K562 (cell line): ENCODE data around the gene DCAF11. TPM values are rescaled to one million over a fixed set of nuclear protein-coding genes. Genes with fewer than 3 reads are reported as not detected.

Source experiments
- HEY1 ChIP-seq: fragments of 250-450 bp; sonication (Bioruptor Pico); IDR thresholded peaks from 2 replicates; pipeline ENCODE4 v1.5.0; 2020; ENCODE audit warnings: mild to moderate bottlenecking, moderate library complexity, borderline replicate concordance
- LARP7 ChIP-seq: fragments of 450-650 bp; IDR thresholded peaks from 2 replicates; pipeline ENCODE4 v1.6.1; 2016
- NCOA1 ChIP-seq: fragments of 450-650 bp; IDR thresholded peaks from 2 replicates; pipeline ENCODE4 v1.6.1; 2016; ENCODE audit warnings: low read depth
- PHB2 ChIP-seq: fragments of 450-650 bp; IDR thresholded peaks from 2 replicates; pipeline ENCODE4 v1.6.1; 2017; ENCODE audit warnings: low read depth
- PRMT5 ChIP-seq: sonication (generic); formaldehyde crosslinking; IDR thresholded peaks from 2 replicates; pipeline ENCODE4 v1.5.0; 2020; ENCODE audit warnings: missing genetic modification reagents
- PURB ChIP-seq: sonication (generic); formaldehyde crosslinking; IDR thresholded peaks from 2 replicates; pipeline ENCODE4 v1.9.0; 2021; ENCODE audit warnings: low read depth, mild to moderate bottlenecking, missing genetic modification reagents
- RBM14 ChIP-seq: fragments of 200-400 bp; formaldehyde crosslinking; IDR thresholded peaks from 2 replicates; pipeline ENCODE4 v1.6.1; 2018; ENCODE audit warnings: low read depth, mild to moderate bottlenecking, low read length, moderate library complexity, borderline replicate concordance; ENCODE audit not compliant: insufficient read depth
- TBL1XR1 ChIP-seq, 2 experiments: IDR thresholded peaks; 2 replicates each; pipeline ENCODE4 v1.6.1; 2012; ENCODE audit warnings: improper control_type of control experiment in 2 of 2, low read length in 2 of 2, mild to moderate bottlenecking in 1 of 2
- ZC3H8 ChIP-seq: fragments of 450-650 bp; IDR thresholded peaks from 2 replicates; pipeline ENCODE4 v1.6.1; 2017
- ZNF764 ChIP-seq: fragments of 250-450 bp; sonication (Bioruptor Pico); IDR thresholded peaks from 2 replicates; pipeline ENCODE4 v1.4.0; 2020; ENCODE audit warnings: low read depth, mild to moderate bottlenecking, moderate library complexity
- polyA plus RNA-seq, 8 experiments: library from polyadenylated mRNA; depleted of rRNA in 4 of 8; stranded (reverse) in 5 of 8; unstranded in 3 of 8; fragments of >200 nt; fragmentation: Nextera tagmentation in 2 of 8; fragmentation: Illumina TruSeq in 1 of 8; extraction: Ambion mirVana in 2 of 8; extraction: Trizol in 1 of 8; gene quantifications; 2 replicates each; pipeline versions ENCODE4 v1.2.1 to v1.2.3, GENCODE V29; 2011 to 2014; ENCODE audit warnings: inconsistent platforms in 1 of 8, missing spikeins in 1 of 8
- total RNA-seq, 7 experiments: library from RNA; depleted of rRNA in 6 of 7; stranded (reverse); fragments of >200 nt in 6 of 7; fragmentation: Illumina TruSeq in 2 of 7; extraction: Trizol in 2 of 7; gene quantifications; 2 replicates each; pipeline versions ENCODE4 v1.2.1 to v1.2.3, GENCODE V29; 2011 to 2021; ENCODE audit warnings: low replicate concordance in 1 of 7
- TF ChIP-seq, protein P1 (sequence below): IDR thresholded peaks from 2 replicates; pipeline ENCODE4 v1.6.1; 2016; ENCODE audit warnings: missing genetic modification characterization, missing compliant biosample characterization
- TF ChIP-seq, protein P2 (sequence below): sonication (generic); formaldehyde crosslinking; IDR thresholded peaks from 2 replicates; pipeline ENCODE4 v1.8.0; 2022; ENCODE audit warnings: missing genetic modification reagents, mild to moderate bottlenecking, moderate library complexity, borderline replicate concordance
- TF ChIP-seq, protein P3 (sequence below): fragments of 450-650 bp; conservative IDR thresholded peaks from 2 replicates; pipeline ENCODE4 v1.6.1; 2016; ENCODE audit warnings: missing genetic modification characterization, low read depth, mild to moderate bottlenecking, missing compliant biosample characterization, moderate library complexity
- TF ChIP-seq, protein P4 (sequence below): fragments of 450-650 bp; IDR thresholded peaks from 2 replicates; pipeline ENCODE4 v1.6.1; 2017; ENCODE audit warnings: antibody characterized with exemption
- TF ChIP-seq, protein P5 (sequence below), 2 experiments: IDR thresholded peaks in 1 of 2; conservative IDR thresholded peaks in 1 of 2; 2 replicates each; pipeline ENCODE4 v1.6.1; 2016; ENCODE audit warnings: low read depth in 2 of 2, mild to moderate bottlenecking in 1 of 2, missing compliant biosample characterization in 1 of 2, missing genetic modification characterization in 1 of 2, moderate library complexity in 1 of 2
- TF ChIP-seq, protein P6 (sequence below): sonication (generic); formaldehyde crosslinking; IDR thresholded peaks from 2 replicates; pipeline ENCODE4 v1.5.0; 2020; ENCODE audit warnings: missing genetic modification reagents

Gene DCAF11
- total and polyA plus RNA-seq, 9 of the 15 experiments (the other 6 are each of a cell fraction or from before 2014, with no cell fraction given), result 8.5 to 46.2 (median 36.4) TPM

DNA sequence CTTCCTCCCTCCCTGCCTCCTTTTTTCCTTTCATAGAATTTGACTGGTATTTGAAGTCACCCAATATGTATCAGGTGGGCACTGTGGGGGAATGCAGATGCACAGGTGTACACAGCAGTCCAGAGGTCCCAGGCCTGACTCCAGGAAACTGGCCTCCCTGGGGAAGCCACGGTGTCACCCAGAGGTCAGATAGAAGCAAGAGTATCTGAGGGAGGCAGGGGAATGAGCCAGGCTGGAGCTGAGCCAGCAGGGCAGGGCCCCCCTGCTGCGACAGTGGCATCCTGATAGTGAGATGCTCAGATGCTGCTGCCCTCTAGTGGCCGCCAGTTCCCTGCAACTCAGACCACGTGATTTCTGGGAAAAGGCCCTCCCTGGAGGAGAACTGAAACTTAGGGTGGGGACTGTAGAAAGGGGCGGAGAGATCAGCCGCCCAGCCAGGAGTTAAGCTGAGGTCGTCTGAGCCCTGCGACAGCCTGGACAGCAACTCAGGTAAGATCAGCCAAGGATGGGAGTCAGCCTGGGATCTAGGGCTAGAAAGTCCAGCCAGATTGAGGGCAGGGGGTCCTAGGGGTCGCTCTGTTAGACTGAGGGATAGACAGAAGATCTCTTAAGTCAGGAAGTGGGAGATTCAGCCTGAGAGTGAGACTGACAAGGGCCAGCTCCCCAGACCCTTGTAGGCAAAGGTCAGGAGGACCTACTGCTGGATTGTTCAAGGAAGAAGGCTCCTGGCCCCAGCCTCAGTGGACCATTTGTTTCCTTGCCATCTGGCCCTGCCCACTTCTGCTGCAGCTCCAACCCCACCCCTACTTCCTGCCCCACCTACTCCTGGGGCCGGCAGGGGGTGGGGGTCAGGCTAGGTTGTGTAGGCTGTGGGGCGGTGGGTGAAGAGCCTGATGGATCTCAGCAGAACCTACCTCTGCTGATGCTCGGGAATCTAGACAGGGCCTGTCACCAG, 46.5 kb downstream of the DCAF11 start, which contains the start of gene IRF9 (continued):
- TF ChIP-seq, protein P1, sequence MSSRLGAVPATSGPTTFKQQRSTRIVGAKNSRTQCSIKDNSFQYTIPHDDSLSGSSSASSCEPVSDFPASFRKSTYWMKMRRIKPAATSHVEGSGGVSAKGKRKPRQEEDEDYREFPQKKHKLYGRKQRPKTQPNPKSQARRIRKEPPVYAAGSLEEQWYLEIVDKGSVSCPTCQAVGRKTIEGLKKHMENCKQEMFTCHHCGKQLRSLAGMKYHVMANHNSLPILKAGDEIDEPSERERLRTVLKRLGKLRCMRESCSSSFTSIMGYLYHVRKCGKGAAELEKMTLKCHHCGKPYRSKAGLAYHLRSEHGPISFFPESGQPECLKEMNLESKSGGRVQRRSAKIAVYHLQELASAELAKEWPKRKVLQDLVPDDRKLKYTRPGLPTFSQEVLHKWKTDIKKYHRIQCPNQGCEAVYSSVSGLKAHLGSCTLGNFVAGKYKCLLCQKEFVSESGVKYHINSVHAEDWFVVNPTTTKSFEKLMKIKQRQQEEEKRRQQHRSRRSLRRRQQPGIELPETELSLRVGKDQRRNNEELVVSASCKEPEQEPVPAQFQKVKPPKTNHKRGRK (tag), result no peak
- TF ChIP-seq, protein P2, sequence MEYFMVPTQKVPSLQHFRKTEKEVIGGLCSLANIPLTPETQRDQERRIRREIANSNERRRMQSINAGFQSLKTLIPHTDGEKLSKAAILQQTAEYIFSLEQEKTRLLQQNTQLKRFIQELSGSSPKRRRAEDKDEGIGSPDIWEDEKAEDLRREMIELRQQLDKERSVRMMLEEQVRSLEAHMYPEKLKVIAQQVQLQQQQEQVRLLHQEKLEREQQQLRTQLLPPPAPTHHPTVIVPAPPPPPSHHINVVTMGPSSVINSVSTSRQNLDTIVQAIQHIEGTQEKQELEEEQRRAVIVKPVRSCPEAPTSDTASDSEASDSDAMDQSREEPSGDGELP (CRISPR knock-in tag), result peak; percentile 78
- TF ChIP-seq, protein P3, sequence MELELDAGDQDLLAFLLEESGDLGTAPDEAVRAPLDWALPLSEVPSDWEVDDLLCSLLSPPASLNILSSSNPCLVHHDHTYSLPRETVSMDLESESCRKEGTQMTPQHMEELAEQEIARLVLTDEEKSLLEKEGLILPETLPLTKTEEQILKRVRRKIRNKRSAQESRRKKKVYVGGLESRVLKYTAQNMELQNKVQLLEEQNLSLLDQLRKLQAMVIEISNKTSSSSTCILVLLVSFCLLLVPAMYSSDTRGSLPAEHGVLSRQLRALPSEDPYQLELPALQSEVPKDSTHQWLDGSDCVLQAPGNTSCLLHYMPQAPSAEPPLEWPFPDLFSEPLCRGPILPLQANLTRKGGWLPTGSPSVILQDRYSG (tag), result no peak
- TF ChIP-seq NCOA1, result no peak
- TF ChIP-seq HEY1 (CRISPR knock-in tag), result no peak
- no peak for TF ChIP-seq PURB (CRISPR knock-in tag)
- no peak for TF ChIP-seq LARP7
- TF ChIP-seq, protein P4, sequence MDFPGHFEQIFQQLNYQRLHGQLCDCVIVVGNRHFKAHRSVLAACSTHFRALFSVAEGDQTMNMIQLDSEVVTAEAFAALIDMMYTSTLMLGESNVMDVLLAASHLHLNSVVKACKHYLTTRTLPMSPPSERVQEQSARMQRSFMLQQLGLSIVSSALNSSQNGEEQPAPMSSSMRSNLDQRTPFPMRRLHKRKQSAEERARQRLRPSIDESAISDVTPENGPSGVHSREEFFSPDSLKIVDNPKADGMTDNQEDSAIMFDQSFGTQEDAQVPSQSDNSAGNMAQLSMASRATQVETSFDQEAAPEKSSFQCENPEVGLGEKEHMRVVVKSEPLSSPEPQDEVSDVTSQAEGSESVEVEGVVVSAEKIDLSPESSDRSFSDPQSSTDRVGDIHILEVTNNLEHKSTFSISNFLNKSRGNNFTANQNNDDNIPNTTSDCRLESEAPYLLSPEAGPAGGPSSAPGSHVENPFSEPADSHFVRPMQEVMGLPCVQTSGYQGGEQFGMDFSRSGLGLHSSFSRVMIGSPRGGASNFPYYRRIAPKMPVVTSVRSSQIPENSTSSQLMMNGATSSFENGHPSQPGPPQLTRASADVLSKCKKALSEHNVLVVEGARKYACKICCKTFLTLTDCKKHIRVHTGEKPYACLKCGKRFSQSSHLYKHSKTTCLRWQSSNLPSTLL, result no peak
- TF ChIP-seq TBL1XR1 (IDR thresholded peaks at IDR 0.05; ENCODE audit: low read length in 2 of 2), result peak in 1 of 2 experiments; percentile 26; a peak in 2 of 4 replicates
- TF ChIP-seq PHB2, result no peak
- TF ChIP-seq, protein P5, sequence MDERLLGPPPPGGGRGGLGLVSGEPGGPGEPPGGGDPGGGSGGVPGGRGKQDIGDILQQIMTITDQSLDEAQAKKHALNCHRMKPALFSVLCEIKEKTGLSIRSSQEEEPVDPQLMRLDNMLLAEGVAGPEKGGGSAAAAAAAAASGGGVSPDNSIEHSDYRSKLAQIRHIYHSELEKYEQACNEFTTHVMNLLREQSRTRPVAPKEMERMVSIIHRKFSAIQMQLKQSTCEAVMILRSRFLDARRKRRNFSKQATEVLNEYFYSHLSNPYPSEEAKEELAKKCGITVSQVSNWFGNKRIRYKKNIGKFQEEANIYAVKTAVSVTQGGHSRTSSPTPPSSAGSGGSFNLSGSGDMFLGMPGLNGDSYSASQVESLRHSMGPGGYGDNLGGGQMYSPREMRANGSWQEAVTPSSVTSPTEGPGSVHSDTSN (CRISPR knock-in tag; IDR thresholded peaks at IDR 0.05; ENCODE audit: low read depth), result no peak
- TF ChIP-seq, protein P5 (tag; conservative IDR thresholded peaks at IDR 0.05; ENCODE audit: low read depth), result no peak
- no peak for TF ChIP-seq RBM14
- TF ChIP-seq, protein P6, sequence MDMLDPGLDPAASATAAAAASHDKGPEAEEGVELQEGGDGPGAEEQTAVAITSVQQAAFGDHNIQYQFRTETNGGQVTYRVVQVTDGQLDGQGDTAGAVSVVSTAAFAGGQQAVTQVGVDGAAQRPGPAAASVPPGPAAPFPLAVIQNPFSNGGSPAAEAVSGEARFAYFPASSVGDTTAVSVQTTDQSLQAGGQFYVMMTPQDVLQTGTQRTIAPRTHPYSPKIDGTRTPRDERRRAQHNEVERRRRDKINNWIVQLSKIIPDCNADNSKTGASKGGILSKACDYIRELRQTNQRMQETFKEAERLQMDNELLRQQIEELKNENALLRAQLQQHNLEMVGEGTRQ (CRISPR knock-in tag), result peak; percentile 94
- TF ChIP-seq ZNF764, result no peak
- TF ChIP-seq ZC3H8, result no peak
- no peak for TF ChIP-seq PRMT5 (CRISPR knock-in tag)
